Embryonic facial prominence (tissue), 1 donor: ENCODE results near the gene B3GALT5.

Experiments used
- DNase-seq: peaks from one replicate; pipeline ENCODE4 v3.0.0-alpha.2; 2016; ENCODE audit errors: extremely low spot score

B3GALT5 gene

DNA sequence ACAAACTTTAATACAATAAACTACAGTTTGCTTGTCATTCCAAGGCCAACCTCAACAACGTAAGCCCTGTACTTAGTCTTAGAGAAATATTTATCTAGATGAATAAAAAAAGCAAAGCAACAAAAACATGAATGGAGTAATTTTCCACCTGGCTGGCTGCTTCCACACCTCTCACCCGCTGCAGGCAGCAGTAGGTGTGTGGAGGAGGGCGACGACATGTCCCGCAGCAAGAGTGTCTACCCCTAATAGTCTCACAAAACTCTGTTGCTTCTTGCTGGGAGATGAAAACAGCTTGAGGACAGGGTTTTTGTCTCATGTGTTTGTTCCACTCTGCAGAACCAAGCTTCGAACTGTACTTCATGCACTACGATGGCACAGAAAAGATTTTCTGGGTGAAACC, 83.5 kb downstream of the B3GALT5 start:
- no peak for DNase-seq

DNA sequence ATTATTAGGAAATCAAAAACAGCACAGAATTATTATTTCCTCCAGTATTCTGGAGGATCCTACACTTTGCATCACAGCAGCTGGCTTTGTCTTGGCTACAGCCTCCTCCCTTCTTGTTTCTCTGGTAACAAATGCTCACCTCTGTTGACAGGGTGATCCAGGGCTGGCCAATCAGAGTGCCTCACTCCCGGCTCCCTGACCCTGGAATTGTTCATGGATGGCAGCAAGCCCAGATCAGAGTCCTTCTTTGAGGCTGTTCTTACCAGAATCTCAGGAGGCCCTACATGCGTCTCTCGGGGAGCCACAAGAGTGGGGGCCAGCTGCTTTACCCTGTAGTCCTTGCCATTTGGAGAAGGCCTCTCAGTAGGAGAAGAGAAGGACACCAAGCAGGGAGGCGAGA, 83.9 kb downstream of the B3GALT5 start:
- DNase-seq, result no peak

DNA sequence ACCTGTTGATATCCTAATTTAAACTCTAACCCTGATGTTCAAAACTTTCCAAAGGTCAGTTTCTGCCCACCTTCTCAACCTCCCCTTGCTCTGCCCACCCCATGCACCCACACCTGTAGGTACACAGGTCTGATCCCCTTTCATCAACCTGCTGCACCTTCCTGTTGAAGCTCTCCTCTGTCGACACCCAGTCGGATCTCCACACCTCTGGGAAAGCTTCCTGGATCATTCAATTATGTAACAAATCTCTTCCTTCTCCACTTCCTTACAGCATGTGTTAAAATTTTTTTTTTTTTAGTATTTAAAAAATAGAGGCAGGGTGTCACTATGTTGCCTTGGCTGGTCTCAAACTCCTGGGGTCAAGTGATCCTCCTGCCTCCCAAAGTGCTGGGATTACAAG, 87.6 kb downstream of the B3GALT5 start:
- DNase-seq, result no peak

DNA sequence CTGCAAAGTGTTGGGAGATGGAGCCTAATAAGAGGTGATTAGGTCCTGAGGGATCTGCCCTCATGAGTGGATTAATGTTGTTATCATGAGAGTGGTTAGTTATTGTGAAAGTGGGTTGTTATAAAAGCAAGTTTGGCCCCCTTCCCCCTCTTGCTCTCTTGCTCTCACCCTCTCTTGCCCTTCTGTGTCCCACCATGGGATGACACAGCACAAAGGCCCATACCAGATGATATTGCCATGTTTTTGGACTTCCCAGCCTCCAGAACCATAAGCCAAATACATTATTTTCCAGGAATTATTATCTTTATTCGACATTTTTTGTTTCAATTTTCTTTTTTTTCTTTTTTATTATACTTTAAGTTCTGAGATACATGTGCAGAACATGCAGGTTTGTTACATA, 90.8 kb downstream of the B3GALT5 start:
- DNase-seq, result no peak

DNA sequence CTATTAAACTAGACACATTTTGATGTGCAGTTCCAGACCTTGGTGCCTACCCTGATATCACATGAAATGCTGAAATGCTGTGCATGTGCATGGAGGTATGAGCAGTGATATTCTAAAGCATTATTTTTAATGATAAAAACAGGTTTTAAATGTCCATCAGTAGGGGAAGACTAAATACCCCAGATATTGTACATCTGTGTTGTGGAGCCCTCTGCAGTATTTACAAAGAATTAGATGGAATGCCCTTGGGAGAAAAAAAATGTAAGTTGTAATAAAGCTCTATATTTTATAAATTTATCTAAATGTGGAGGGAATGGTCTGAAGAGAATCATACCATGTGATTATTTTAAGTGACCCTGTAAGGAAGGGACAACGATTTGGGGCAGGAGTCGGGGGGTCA, 93.1 kb downstream of the B3GALT5 start:
- DNase-seq, result no peak

DNA sequence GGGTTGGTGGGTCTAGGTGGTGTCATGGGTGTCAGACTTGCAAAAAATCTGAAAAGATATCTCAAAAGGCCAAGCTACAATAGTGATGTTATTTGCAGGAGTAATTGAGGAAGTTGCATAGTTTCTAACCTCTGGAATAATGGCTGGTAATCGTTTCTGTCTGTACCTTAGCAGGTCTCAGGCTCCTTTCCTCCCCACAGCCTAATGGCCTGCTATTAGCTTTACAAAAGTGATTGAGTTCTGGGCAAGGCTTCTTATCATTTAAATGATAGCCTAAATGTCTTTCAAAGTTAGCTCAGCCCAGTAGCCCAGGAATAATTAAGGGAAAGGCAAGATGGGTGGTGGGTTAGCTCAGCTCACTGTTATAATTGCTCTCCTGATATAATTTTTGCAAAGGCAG, 94.6 kb downstream of the B3GALT5 start:
- DNase-seq, result no peak

DNA sequence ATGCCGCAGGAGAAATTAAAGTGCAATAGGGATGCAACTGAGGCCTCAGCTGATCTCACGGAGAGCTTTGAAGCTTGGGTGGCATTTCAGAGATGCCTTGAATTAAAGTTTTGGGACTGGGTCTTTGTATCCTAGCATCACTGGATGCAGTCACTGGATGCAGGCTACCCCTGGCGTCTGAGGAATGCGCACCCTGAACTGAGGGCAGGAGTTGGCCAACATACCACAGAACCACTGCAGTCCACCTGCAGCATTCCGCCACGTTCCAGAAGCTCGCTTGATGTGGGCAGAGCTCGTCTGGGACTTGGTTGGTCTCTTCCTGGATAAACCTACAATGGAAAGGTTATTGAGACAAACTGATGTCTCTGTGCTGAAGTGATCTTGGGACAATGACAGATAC, 98.1 kb downstream of the B3GALT5 start:
- no peak for DNase-seq

DNA sequence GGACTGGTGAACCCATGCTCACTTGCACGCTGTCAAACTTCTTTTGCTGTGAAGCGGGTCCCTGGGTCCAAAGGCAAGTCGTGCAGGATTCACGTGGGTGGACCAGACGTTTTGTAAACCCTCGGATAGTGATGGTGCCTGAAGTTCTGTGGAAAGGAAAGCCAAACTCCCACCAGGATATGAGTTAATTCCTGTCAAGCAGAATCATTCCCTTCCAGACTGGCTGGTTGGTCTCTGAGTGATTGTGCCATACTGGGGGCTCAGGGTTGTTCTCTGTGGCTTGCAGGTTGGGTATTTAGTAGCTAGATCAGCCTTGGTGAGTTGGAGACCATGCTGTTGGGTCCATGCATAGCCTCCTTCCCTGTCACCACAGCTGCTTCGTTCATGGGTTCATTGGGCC, 99.5 kb downstream of the B3GALT5 start:
- no peak for DNase-seq

DNA sequence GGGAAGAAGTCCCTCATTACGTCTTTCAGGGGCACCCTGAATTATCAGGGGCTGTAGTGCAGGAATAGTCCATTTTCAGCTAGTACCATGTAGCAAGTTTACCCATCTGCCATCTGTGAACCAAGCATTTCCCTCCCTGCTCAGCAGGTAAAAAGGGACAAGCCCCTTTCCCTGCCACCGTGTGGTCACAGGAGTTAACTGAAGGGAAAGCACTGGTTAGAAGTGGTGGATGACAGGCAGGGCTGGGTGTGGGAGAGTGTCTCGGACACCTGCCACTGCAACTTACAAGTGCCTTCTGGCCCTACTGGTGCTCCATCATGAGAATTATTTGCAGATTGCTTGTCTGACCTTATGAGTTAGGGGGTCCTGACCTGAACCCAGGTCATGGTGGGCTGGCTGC, 100.2 kb downstream of the B3GALT5 start:
- DNase-seq, result no peak

DNA sequence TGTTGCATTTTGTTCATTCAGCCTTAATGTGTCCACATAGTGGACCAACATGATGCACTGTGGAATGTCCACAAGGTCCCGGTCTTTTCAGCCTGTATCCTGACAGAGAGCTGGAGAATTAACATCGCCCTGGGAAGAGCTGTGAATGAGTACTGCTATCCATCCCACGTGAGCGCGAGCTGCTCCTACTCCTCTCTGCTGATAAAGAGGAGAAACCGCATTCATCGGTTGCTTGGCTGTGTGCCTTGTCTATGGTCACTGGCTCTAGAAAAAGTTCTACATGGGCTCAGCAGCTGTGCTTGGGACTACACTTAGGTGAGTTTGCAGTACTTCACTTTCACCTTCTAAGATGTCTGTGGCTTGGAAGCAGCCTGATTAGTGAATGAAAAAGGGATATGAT, 101.2 kb downstream of the B3GALT5 start:
- DNase-seq, result no peak

DNA sequence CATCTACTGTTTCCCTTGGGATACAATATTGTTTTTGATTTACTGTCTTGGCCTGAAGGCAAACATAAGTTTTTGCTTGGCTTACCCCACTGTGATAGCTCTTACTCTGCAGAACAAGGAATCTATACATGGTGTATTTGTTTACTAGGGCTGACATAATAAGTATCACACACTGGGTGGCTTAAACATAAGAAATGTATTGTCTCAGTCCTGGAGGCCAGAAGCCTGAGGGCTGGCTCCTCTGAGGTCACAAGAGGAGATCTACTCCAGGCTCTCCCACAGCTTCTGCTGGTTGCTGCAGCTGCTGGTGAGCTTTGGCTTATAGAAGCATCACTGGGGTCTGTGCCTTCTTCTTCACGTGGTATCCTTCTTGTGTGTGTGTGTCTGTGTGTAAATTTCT, 101.6 kb downstream of the B3GALT5 start:
- DNase-seq, result no peak

DNA sequence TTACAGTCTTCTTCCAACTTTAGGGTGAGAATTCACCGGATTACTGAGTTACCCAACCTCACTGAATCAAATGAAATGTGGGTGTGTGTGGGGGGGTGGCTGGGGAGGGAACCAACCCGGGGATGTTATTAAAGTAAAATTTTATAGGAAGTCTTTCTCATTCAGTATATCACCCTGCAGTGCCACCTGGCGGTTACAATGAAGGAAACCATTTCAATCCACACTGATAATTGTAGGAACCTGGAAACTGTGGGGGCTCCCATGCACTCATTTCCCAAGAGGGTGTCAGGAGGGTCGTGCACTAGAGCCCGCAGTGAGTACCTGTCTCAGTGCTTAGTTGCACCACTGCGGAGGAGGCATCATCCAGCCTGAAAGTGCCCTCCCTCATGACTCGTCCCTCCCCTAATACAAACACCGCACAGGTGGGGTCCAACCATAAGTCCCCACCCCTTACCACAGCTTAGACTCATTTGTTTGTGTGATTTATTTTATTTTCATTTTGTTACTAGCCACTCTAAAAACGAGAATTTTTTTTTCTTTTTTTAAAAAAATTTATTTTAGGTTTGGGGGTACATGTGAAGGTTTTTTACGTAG, 103.2 kb downstream of the B3GALT5 start:
- no peak for DNase-seq

DNA sequence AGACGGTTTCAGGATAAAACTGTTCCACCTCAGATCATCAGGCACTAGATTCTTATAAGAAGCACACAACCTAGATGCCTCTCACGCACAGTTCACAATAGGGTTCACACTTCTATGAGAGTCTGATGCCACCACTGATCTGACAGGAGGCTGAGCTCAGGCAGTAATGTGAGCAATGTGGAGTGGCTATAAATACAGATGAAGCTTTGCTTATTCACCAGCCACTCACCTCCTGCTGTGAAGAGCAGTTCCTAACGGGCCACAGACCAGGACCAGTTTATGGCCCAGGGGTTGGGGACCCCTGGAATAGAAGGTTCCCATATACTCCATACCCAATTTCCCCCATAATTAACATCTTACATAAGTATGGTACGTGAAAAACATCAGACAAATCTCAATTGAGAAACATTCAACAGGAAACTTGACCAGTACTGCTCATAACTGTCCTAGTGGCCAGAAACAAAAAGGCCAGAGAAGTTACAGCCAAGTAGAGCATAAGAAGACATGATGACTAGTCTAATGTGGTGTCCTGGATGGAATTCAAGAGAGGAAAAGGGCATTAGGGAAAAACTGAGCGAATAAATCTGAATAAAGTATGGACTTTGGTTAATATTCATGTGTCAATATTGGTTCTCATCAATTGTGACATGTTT, 107.5 kb downstream of the B3GALT5 start:
- DNase-seq, result no peak

DNA sequence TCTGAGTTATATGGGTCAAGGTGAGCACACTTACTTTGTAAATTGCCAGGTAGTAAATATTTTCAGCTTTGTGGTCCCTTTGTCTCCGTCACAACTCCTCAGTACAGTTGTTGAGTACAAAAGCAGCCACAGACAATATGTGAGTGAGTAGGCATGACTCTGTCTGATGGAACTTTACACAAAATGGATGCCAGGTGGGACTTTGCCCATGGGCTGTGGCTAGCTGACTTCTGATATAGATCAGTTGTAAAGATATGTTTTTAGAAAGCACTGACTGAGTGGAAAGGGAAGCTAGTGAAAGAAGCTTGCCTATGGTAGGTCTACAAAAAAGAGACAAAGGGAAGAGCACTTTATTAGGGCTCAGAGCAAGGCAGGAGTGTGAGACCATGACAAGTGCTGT, 109.1 kb downstream of the B3GALT5 start:
- no peak for DNase-seq
